Measurements from ENCODE around the gene MED8. TPM values are rescaled to one million over a fixed set of nuclear protein-coding genes. Genes with fewer than 3 reads are reported as not detected.
"Not testable (repeated sequence)": the region's sequence is repeated elsewhere in the genome, so short reads cannot be mapped to it uniquely, and the experiment has no call there.

MED8 gene
- total RNA-seq, 1 donor from 2014 or later: 19.7 TPM

- ATAC-seq: no peak
- DNase-seq (ENCODE audit: low spot score): no peak
Measured at GRCh38 chr1:43387976-43388599, 1.5 kb downstream of the MED8 start.

- DNase-seq (ENCODE audit: low spot score): no peak
Measured at GRCh38 chr1:43386676-43387075, 2.9 kb downstream of the MED8 start.

DNA sequence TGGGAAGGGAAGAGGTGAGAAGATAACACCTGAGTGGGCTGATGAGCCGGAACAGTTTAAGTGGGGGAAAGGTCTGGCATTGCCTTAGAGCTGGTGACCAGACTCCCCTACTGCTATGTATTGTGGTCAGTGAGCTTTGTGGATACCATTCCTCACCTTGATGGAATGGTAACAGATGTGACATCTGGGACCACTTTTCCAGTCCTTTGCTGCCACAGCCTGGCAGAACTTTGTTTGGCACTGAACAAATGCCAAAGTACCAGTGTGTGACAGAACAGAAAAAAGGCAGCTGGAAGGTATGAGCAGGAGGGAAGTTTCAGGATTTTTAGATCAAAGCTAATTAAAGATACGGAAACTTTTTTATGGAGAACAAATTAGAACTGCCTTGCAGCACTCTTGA lies 6.2 kb downstream of the MED8 start:
- no peak for DNase-seq (ENCODE audit: low spot score)

More at GRCh38 chr1:43386676-43387075, 2.9 kb downstream of the MED8 start:
- ATAC-seq: no peak

DNA sequence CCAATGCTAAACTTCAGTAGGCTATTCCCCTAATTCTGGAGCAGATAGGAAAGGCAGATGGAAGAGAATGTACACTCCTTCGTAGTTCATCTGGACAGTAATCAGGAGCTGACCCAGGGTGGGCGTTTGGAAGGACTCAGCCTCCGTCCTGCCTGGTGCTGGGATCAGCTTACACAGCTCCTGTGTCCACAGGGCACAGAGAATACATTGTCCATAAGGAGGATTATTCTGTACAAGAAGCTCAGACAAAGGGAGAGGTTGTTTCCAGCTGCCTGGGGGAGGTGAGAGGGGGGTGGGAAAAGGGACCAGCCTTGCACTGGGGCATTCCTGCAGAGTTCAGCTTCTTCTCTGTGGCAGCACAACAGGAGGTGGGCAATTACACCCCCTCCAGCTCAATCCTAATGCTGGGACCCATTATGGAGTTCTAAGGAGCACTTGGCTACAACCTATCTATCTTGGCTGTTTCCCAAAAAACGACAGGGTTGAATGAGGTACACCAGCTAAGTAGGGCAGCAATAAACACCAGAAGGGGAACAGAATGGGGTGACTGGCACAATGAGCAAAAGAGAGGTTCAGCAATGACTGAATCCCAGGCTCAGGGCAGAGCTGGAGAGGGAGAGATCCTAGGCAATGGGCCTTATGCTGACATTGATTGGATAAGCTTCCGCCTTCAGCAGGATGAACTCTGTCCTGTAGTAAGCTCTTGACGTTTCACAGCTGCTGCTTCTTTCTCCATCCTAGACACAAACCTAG lies 7.4 kb downstream of the MED8 start:
- peak; percentile 79 for ATAC-seq
- no peak for DNase-seq (ENCODE audit: low spot score)

More for the DNA sequence above, 6.2 kb downstream of the MED8 start:
- ATAC-seq: peak; percentile 69

DNA sequence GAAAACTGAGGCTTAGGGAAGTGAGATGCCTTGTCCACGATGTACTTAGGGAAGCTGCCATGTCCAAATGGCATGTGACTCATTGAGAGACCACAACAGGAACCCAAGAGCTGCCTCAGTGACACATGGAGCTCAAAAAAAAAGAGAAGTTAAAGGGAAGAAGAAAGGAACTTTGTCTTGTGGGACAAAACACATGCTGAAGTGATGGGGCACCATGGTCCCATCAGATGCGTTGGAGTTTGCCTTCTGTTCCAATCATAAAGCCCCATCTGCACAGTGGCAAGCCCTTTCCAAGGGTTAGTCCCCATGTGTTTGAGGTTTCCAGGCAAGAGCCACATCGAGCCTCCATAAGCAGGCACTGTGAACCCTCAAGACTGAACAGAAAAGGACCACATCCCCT lies 8.0 kb downstream of the MED8 start:
- no peak for ATAC-seq
- no peak for DNase-seq (ENCODE audit: low spot score)

DNA sequence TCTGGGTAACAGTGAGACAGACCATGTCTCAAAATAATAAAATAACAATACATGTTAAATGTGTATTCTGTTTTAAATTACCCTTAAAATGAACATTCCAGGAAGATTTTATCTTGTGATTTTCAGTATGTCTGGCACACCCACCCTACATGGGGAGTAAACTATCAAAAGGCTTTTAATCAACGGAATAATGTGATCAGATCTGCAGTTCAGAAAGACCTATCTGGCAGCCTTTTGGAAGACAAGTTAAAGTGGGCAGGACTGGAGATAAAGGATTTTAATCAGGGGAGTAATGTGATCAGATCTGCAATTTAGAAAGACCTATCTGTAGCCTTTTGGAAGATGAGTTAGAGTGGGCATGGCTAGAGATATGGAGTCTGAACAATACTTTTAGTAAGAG lies 10.1 kb downstream of the MED8 start:
- ATAC-seq (no peak), DNase-seq (ENCODE audit: low spot score) (no peak)

DNA sequence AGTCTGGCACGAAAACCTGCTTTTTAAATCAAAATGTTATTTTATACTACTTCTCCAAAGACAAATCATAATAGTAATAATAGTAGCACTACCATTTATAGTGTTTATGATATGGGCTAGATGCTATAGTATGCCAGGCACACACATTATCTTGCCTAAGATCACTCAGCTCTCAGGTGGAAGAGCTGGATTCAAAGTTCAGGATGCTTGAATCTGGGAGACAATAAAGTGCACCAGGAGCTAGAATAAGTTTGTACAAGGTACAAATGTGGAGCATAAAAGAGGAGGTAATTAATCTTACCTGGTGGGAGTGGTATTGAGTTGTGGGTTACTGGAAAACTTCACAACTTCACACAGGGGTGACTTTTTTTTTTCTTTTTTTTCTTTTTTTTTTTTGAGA lies 11.8 kb downstream of the MED8 start:
- DNase-seq (ENCODE audit: low spot score) (no peak), ATAC-seq (no peak)

GRCh38 chr1:43376723-43377235 lies 12.8 kb downstream of the MED8 start:
- no peak for DNase-seq (ENCODE audit: low spot score)
- ATAC-seq: no peak

DNA sequence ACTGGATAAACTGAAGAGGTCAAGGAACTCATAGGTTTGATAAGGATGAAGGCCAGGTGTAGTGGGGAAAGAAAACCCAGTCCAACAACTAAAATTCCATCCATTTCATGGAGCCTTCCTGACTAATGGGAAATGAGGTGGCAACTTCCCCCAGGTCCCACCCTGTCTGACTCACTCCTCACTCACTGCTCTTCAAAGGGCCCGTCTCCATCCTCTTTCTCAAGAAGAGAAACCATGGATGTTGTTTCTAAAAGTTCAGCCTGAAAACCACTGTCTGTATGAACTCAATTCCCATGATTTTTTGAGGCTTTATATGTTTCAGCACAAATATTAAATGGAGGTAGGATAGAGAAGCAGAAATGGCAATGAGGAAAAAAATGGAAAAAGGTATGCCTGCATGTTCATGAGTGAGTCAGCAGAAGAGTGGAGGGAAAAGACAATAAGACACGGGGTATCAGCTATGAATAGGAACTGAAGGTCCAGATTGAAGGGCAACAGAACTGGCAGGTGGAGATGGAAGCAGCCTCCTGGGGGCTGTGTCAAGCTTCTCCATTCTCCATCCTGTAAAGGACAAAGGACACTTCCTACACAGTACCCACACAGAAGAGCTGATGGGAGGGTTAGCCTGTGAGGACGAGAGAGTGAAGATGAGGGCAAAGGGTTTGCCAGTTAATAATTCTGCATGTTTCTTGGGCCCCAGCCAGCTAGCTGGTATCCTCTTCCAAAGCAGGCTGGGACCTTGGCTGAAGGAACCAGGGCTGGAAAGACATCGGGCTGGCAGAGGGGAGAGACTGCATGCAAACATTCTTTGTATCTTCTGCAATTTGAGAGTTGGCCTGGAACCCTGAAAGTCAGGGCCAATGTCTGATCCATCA lies 16.3 kb downstream of the MED8 start:
- DNase-seq (ENCODE audit: low spot score): peak; percentile 62

GRCh38 chr1:43372172-43372571 lies 17.4 kb downstream of the MED8 start:
- ATAC-seq: no peak
- DNase-seq (ENCODE audit: low spot score): no peak

More for the DNA sequence above, 16.3 kb downstream of the MED8 start:
- peak; percentile 87 for ATAC-seq

DNA sequence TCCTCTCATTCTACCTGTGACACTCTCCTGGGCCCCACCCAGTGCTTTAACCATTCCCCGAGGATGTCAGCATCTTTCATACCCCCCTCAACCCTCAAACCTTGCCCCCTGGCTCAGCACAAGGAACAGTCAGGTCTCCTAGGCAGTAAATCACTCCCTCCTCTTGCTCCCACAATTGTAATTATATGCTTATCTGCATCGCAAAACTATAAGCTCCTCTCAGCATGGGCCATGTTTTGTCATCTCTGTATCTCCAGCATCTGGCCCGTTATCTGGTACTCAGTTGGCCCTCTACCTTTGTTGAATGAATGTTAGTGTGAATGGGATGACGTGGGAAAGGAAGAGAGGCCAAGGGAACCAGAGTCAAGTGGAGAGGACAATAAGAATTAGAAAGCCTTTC lies 19.0 kb downstream of the MED8 start:
- ATAC-seq: no peak
- DNase-seq (ENCODE audit: low spot score): no peak

- ATAC-seq; DNase-seq (ENCODE audit: low spot score): not testable (repeated sequence)
Measured at GRCh38 chr1:43369779-43370178, 19.8 kb downstream of the MED8 start.

- ATAC-seq (no peak), DNase-seq (ENCODE audit: low spot score) (no peak)
Measured at GRCh38 chr1:43368646-43369020, 21.0 kb downstream of the MED8 start.

GRCh38 chr1:43367904-43368645 lies 21.5 kb downstream of the MED8 start, which contains the start of gene ELOVL1:
TSS of gene ELOVL1 (minus strand) at chr1:43368011. CDS start at chr1:43365609, 2,402 bp downstream.
- ATAC-seq: peak; percentile 95
- peak; percentile 96 for DNase-seq (ENCODE audit: low spot score)

DNA sequence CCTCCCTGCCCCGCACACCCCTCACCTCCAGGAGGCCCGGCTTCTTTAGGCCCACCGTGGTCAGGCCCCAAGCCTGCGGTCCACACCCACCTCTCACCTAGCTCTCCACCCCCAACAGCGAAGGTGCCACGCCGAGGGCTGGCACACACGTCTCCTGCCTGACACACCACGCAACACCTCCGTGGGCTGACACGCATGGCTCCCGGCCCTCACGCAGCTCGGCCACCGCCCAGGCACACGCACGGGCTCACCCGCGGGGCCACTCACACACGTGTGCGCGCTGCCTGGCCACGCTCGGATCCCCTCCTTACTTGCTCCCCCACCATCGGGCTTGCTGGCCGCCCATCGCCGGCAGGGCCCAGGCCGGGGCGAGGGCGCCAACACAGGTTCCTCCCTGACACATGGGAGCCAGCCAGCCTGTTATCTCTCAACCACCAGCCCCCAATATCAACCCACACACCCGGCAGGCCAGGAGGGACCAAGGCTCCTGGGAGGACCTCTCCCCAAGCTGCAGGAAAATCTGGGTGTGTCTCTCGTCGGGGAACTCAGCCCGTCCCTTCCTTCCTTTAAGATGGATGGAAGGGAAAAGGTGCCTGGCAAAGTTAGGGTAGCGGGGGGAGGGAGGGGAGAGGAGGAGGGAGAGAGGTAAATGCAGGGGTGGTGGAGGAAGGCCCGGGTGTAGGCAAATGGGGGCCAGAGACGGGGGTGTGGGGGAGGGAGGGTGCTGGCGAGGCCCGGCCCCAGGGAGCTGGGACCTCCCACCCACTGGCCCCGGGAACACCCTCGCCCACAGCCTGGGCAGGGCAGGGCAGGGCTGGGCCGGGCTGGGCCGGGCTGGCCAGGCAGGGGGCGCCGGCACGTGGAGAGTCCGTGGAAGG lies 22.3 kb downstream of the MED8 start:
- DNase-seq (ENCODE audit: low spot score) (no peak), ATAC-seq (peak; percentile 63)

GRCh38 chr1:43366601-43367025 lies 23.0 kb downstream of the MED8 start:
- no peak for DNase-seq (ENCODE audit: low spot score)
- ATAC-seq: no peak

GRCh38 chr1:43366179-43366578 lies 23.4 kb downstream of the MED8 start:
- DNase-seq (ENCODE audit: low spot score): no peak
- no peak for ATAC-seq

- ATAC-seq (no peak), DNase-seq (ENCODE audit: low spot score) (no peak)
Measured at GRCh38 chr1:43365678-43366077, 23.9 kb downstream of the MED8 start.

DNA sequence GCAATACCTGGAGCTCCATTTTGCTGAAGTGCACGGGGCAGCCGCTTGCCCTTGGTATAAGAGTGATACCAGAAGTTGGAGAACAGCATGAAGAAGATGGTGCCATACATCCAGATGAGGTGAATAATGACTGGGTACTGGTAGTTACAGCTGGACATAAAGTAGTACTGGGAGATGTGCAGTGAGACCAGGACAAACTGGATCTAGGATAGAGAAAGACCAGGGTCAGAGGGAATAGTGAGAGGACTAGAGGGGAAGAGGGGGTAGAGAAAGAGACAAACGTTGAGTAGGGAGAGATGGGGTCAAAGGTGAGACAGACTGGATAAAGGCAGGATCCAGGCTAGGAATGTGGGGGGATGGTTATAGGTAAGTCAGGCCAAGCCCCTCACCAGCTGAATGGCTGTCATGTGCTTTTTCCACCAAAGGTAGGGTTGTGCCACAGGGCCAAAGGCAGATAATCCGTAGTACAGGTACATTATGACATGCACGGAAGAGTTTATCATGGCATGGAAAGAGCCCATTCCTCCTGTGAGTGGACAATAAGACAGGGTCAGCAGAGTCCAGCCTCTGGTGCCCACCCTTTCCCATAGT lies 25.6 kb downstream of the MED8 start:
- ATAC-seq: no peak
- no peak for DNase-seq (ENCODE audit: low spot score)
